Sigmoid colon (tissue), 7 donors: Measurements from ENCODE around the gene RADIL. TPM values are rescaled to one million over a fixed set of nuclear protein-coding genes. Genes with fewer than 3 reads are reported as not detected.

Experiments
- DNase-seq: peaks from one replicate; pipeline ENCODE4 v3.0.0-alpha.2; 2019
- H3K27ac ChIP-seq, 4 donors: fragments of 200-600 bp; sonication (generic); one replicate each; pipeline ENCODE4 v1.5.1; 2016 to 2019; ENCODE audit warnings: mild to moderate bottlenecking in 1 of 4
- H3K27me3 ChIP-seq, 3 donors: fragments of 200-600 bp; sonication (generic); one replicate each; pipeline ENCODE4 v1.5.1; 2019; ENCODE audit warnings: mild to moderate bottlenecking in 1 of 3
- H3K36me3 ChIP-seq, 4 donors: fragments of 200-600 bp; sonication (generic); one replicate each; pipeline ENCODE4 v1.5.1; 2016 to 2019
- H3K4me1 ChIP-seq, 4 donors: fragments of 200-600 bp; sonication (generic); one replicate each; pipeline ENCODE4 v1.5.1; 2017 to 2019
- H3K4me3 ChIP-seq, 4 donors: fragments of 200-600 bp; sonication (generic); one replicate each; pipeline ENCODE4 v1.5.1; 2017 to 2019; ENCODE audit warnings: mild to moderate bottlenecking in 2 of 4, moderate library complexity in 1 of 4
- H3K9me3 ChIP-seq, 4 donors: fragments of 200-600 bp in 3 of 4; sonication (generic) in 3 of 4; one replicate each; pipeline versions ENCODE4 v1.5.1 to v1.6.1; 2013 to 2019
- CTCF ChIP-seq, 4 experiments: fragments of 450-650 bp in 3 of 4; fragments of 200-600 bp in 1 of 4; IDR thresholded peaks; one replicate each; pipeline ENCODE4 v1.5.1; 2016 to 2019; ENCODE audit warnings: antibody characterized with exemption in 4 of 4, mild to moderate bottlenecking in 3 of 4, moderate library complexity in 2 of 4
- EP300 ChIP-seq, 4 donors: sonication (generic); formaldehyde crosslinking; IDR thresholded peaks; one replicate each; pipeline ENCODE4 v1.6.1; 2017; ENCODE audit warnings: antibody characterized with exemption in 4 of 4
- POLR2A ChIP-seq, 2 donors: fragments of 450-650 bp; IDR thresholded peaks; one replicate each; pipeline ENCODE4 v1.6.1; 2016; ENCODE audit warnings: antibody characterized with exemption in 2 of 2, mild to moderate bottlenecking in 2 of 2, moderate library complexity in 2 of 2
- POLR2AphosphoS5 ChIP-seq, 4 donors: sonication (generic); formaldehyde crosslinking; IDR thresholded peaks; one replicate each; pipeline ENCODE4 v1.6.1; 2017; ENCODE audit warnings: antibody characterized with exemption in 4 of 4
- WGBS, 2 donors: extraction: QIAGEN DNeasy Blood & Tissue Kit; methylation state at CpG; one replicate each; pipeline ENCODE4 v1.1.7; 2013; 5-methylcytosine and 5-hydroxymethylcytosine counted together
- intact Hi-C: fragments of 100-400 bp; cut with DNase I; formaldehyde crosslinking; loops from one replicate; pipeline ENCODE4 v1.15.1; 2023
- polyA plus RNA-seq, 3 donors: library from polyadenylated mRNA; stranded (reverse); fragments of 200-250 nt; gene quantifications; one replicate each; pipeline ENCODE4 v1.2.3, GENCODE V29; 2013
- total RNA-seq, 4 donors: library from RNA; depleted of rRNA; stranded (reverse); fragments of >200 nt; gene quantifications; one replicate each; pipeline ENCODE4 v1.1.0, GENCODE V29; 2016
- donor health status: healthy with polysubstance abuse.
- donor health status: Bipolar disorder and iron deficiency.
- donor health status: healthy.

RADIL gene
- total and polyA plus RNA-seq, 7 donors, result 1.2 to 10.8 (median 5.6) TPM

- Histone ChIP-seq H3K9me3 (no peaks in the 10 kb centered on the region), H3K4me1 (no peaks in the 10 kb centered on the region), H3K27me3 (peaks cover 0 to 18% (median 0%) of the 10 kb centered on the region in 3 donors), H3K36me3 (no peaks in the 10 kb centered on the region), H3K4me3 (no peak overlapping the region), H3K27ac (no peak overlapping the region)
- WGBS, 2 donors, result 65 to 81% methylated on average over 1 of the region's 1 CpG
- intact Hi-C loops, result no loop called here
- no peak for TF ChIP-seq CTCF (IDR thresholded peaks at IDR 0.05)
- no peak for TF ChIP-seq EP300 (IDR thresholded peaks at IDR 0.05)
- no peak for TF ChIP-seq POLR2A (IDR thresholded peaks at IDR 0.05)
- TF ChIP-seq POLR2AphosphoS5 (IDR thresholded peaks at IDR 0.05), result no peak
- no peak for DNase-seq
These were observed 21.7 kb upstream of the RADIL start for GRCh38 chr7:4905171-4905570.

DNA sequence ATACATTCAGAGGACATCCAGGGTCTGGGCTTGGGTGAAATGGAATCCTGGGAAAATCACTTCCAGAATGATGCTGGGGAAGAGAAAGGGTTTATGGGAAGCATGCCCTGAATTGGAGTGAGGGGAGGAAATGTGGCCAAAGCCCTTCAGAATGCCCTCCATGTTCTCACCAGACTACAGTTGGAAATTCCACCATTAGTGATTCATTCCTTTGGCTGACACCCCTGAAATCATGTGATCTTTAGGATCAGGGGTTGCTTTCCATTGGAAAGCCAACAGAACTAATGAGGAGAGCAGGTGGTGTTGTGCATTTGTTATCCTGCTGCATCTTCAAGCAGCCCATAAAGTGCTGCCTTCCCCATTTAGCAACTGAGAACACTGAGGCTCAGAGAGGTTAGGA is 20.8 kb upstream of the RADIL start:
- no peak for DNase-seq
- intact Hi-C loops, result no loop called here
- Histone ChIP-seq H3K9me3 (no peaks in the 10 kb centered on the region), H3K4me3 (no peak overlapping the region), H3K4me1 (no peaks in the 10 kb centered on the region), H3K27me3 (peaks cover 0 to 25% (median 0%) of the 10 kb centered on the region in 3 donors), H3K36me3 (no peaks in the 10 kb centered on the region), H3K27ac (no peak overlapping the region)
- no peak for TF ChIP-seq EP300 (IDR thresholded peaks at IDR 0.05)
- no peak for TF ChIP-seq POLR2AphosphoS5 (IDR thresholded peaks at IDR 0.05)
- TF ChIP-seq CTCF (IDR thresholded peaks at IDR 0.05), result no peak
- TF ChIP-seq POLR2A (IDR thresholded peaks at IDR 0.05), result no peak

GRCh38 chr7:4895766-4896165 is 12.2 kb upstream of the RADIL start:
- 85 to 87% methylated on average over 11 of the region's 11 CpGs for WGBS, 2 donors
- intact Hi-C loops, result no loop called here
- Histone ChIP-seq H3K9me3 (no peaks in the 10 kb centered on the region), H3K4me1 (no peaks in the 10 kb centered on the region), H3K27ac (no peak overlapping the region), H3K36me3 (no peaks in the 10 kb centered on the region), H3K27me3 (peaks cover 0 to 12% (median 0%) of the 10 kb centered on the region in 3 donors), H3K4me3 (no peak overlapping the region)
- TF ChIP-seq POLR2AphosphoS5 (IDR thresholded peaks at IDR 0.05), result no peak
- TF ChIP-seq EP300 (IDR thresholded peaks at IDR 0.05), result no peak
- no peak for TF ChIP-seq POLR2A (IDR thresholded peaks at IDR 0.05)
- no peak for TF ChIP-seq CTCF (IDR thresholded peaks at IDR 0.05)
- DNase-seq, result no peak

DNA sequence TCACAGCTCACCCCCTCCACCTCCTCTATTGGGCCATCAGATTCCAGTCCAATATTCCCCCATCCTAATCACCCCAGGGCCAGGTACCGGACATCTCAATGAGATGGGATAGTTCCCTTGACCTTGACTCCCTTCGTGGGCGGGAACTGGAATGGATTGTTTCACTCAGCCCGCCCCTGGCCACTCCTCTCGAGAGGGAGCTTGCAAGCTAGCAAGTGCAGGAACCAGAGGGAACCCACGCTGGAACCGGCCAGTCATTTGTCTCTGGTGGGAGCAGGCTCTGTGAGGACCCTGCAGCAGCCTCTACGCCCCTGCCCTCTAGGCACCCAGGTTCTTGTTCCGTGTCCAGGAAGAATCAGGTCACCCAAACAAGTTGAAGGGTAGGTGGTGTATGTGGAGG is 11.0 kb upstream of the RADIL start:
- 92 to 95% methylated on average over 9 of the region's 9 CpGs for WGBS, 2 donors
- peaks cover 0 to 6% (median 0%) of the 10 kb centered on the region in 3 donors for H3K27me3 ChIP-seq
- DNase-seq, result no peak

More for the DNA sequence above, 11.0 kb upstream of the RADIL start:
- intact Hi-C loops, result no loop called here
- TF ChIP-seq CTCF (IDR thresholded peaks at IDR 0.05) (no peak), POLR2A (IDR thresholded peaks at IDR 0.05) (no peak), EP300 (IDR thresholded peaks at IDR 0.05) (no peak), POLR2AphosphoS5 (IDR thresholded peaks at IDR 0.05) (no peak)
- Histone ChIP-seq H3K27ac (no peak overlapping the region), H3K9me3 (no peaks in the 10 kb centered on the region), H3K4me3 (no peak overlapping the region), H3K4me1 (no peaks in the 10 kb centered on the region), H3K36me3 (no peaks in the 10 kb centered on the region)
